HepG2 (cell line): ENCODE measurements around the gene CCDC197. TPM values are rescaled to one million over a fixed set of nuclear protein-coding genes. Genes with fewer than 3 reads are reported as not detected.
A peak's percentile ranks its signal among the peaks of the same experiment; 100 is the strongest.

Experiments
- CSRNP1 ChIP-seq: sonication (generic); formaldehyde crosslinking; IDR thresholded peaks from 2 replicates; pipeline ENCODE4 v1.8.1; 2023; ENCODE audit warnings: mild to moderate bottlenecking, missing genetic modification reagents
- FOXP4 ChIP-seq: sonication (generic); formaldehyde crosslinking; IDR thresholded peaks from 2 replicates; pipeline ENCODE4 v1.4.0; 2020; ENCODE audit warnings: missing genetic modification reagents
- JUND ChIP-seq: sonication (generic); formaldehyde crosslinking; IDR thresholded peaks from 2 replicates; pipeline ENCODE4 v1.8.0; 2022; ENCODE audit warnings: mild to moderate bottlenecking, missing genetic modification reagents
- MLLT10 ChIP-seq: sonication (generic); formaldehyde crosslinking; IDR thresholded peaks from 2 replicates; pipeline ENCODE4 v1.4.0; 2020; ENCODE audit warnings: missing genetic modification reagents
- MTA1 ChIP-seq: sonication (generic); formaldehyde crosslinking; IDR thresholded peaks from 2 replicates; pipeline ENCODE4 v1.4.0; 2020; ENCODE audit warnings: missing genetic modification reagents, mild to moderate bottlenecking, borderline replicate concordance
- NKX3-1 ChIP-seq: sonication (generic); formaldehyde crosslinking; IDR thresholded peaks from 2 replicates; pipeline ENCODE4 v1.5.0; 2020; ENCODE audit warnings: missing genetic modification reagents
- PBX2 ChIP-seq: IDR thresholded peaks from 2 replicates; pipeline ENCODE4 v1.6.1; 2016; ENCODE audit warnings: control low read depth
- RBM39 ChIP-seq: fragments of 200-400 bp; formaldehyde crosslinking; IDR thresholded peaks from one replicate; pipeline ENCODE4 v1.6.1; 2018; ENCODE audit warnings: antibody characterized with exemption, mild to moderate bottlenecking, low read depth, low read length; ENCODE audit not compliant: poor library complexity, severe bottlenecking
- SNAPC4 ChIP-seq: sonication (generic); formaldehyde crosslinking; IDR thresholded peaks from 2 replicates; pipeline ENCODE4 v1.4.0; 2020; ENCODE audit warnings: mild to moderate bottlenecking, missing genetic modification reagents
- TRAFD1 ChIP-seq: sonication (generic); formaldehyde crosslinking; IDR thresholded peaks from 2 replicates; pipeline ENCODE4 v1.5.1; 2020; ENCODE audit warnings: missing genetic modification reagents, mild to moderate bottlenecking, borderline replicate concordance
- ZMYM3 ChIP-seq: sonication (generic); formaldehyde crosslinking; IDR thresholded peaks from 2 replicates; pipeline ENCODE4 v1.5.1; 2020; ENCODE audit warnings: mild to moderate bottlenecking, missing genetic modification reagents
- ZNF263 ChIP-seq: sonication (generic); formaldehyde crosslinking; IDR thresholded peaks from 2 replicates; pipeline ENCODE4 v1.4.0; 2020; ENCODE audit warnings: missing genetic modification reagents
- ZNF44 ChIP-seq: sonication (generic); formaldehyde crosslinking; IDR thresholded peaks from 2 replicates; pipeline ENCODE4 v1.5.1; 2020; ENCODE audit warnings: mild to moderate bottlenecking, missing genetic modification reagents
- ZNF451 ChIP-seq: sonication (generic); formaldehyde crosslinking; IDR thresholded peaks from 2 replicates; pipeline ENCODE4 v1.5.0; 2020; ENCODE audit warnings: mild to moderate bottlenecking, missing genetic modification reagents
- ZNF501 ChIP-seq: sonication (generic); formaldehyde crosslinking; IDR thresholded peaks from 2 replicates; pipeline ENCODE4 v1.5.1; 2020; ENCODE audit warnings: mild to moderate bottlenecking, moderate library complexity, missing genetic modification reagents
- ZNF619 ChIP-seq: sonication (generic); formaldehyde crosslinking; IDR thresholded peaks from 2 replicates; pipeline ENCODE4 v1.4.0; 2020; ENCODE audit warnings: mild to moderate bottlenecking, missing genetic modification reagents
- polyA plus RNA-seq, 8 experiments: library from polyadenylated mRNA; depleted of rRNA in 3 of 8; stranded (reverse) in 7 of 8; unstranded in 1 of 8; fragments of >200 nt; fragmentation: Illumina TruSeq in 4 of 8; extraction: Trizol in 4 of 8; gene quantifications; 2 replicates each; pipeline versions ENCODE4 v1.2.1 to v1.2.3, GENCODE V29; 2011 to 2016; ENCODE audit warnings: low read depth in 4 of 8, missing spikeins in 1 of 8, mixed read lengths in 1 of 8; ENCODE audit not compliant: insufficient read depth in 1 of 8
- total RNA-seq, 5 experiments: library from RNA; depleted of rRNA; stranded (reverse); fragments of >200 nt; fragmentation: Illumina TruSeq; extraction: Trizol; gene quantifications; 2 replicates each; pipeline ENCODE4 v1.2.3, GENCODE V29; 2016; ENCODE audit warnings: low read depth in 1 of 5

CCDC197 gene
- total and polyA plus RNA-seq, 2 of the 13 experiments (the other 11 are each of a cell fraction or from before 2014, with no cell fraction given), result 0.11 to 0.13 TPM

GRCh38 chr14:94022532-94023411, 25.7 kb downstream of the CCDC197 start (continued):
- TF ChIP-seq TRAFD1 (CRISPR knock-in tag), result no peak
- TF ChIP-seq ZNF451 (CRISPR knock-in tag), result no peak
- no peak for TF ChIP-seq CSRNP1
- TF ChIP-seq FOXP4 (CRISPR knock-in tag), result no peak
- TF ChIP-seq MTA1 (CRISPR knock-in tag), result no peak
- TF ChIP-seq MLLT10 (CRISPR knock-in tag), result no peak
- no peak for TF ChIP-seq JUND (CRISPR knock-in tag)
- TF ChIP-seq ZNF44 (CRISPR knock-in tag), result no peak
- TF ChIP-seq NKX3-1, result no peak
- TF ChIP-seq PBX2 (CRISPR knock-in tag), result no peak
- peak; percentile 35; the same call in 1 of the 2 replicates for TF ChIP-seq ZNF263 (CRISPR knock-in tag)
- no peak; the same call in 1 of the 2 replicates for TF ChIP-seq ZNF619 (CRISPR knock-in tag)
- no peak for TF ChIP-seq SNAPC4 (CRISPR knock-in tag)
- TF ChIP-seq ZNF501 (CRISPR knock-in tag), result no peak
- TF ChIP-seq ZMYM3, result no peak
- TF ChIP-seq RBM39, result no peak
